Measurements from ENCODE around the gene RNF32.
"Not testable (repeated sequence)": the region's sequence is repeated elsewhere in the genome, so short reads cannot be mapped to it uniquely, and the experiment has no call there.

RNF32 gene

GRCh38 chr7:156642306-156643045, 1.9 kb downstream of the RNF32 start:
- no peak for DNase-seq (ENCODE audit: low spot score)

GRCh38 chr7:156647330-156647729, 6.8 kb downstream of the RNF32 start:
- DNase-seq (ENCODE audit: low spot score), result not testable (repeated sequence)

GRCh38 chr7:156650042-156650441, 9.5 kb downstream of the RNF32 start:
- DNase-seq (ENCODE audit: low spot score), result no peak

GRCh38 chr7:156651474-156651873, 10.9 kb downstream of the RNF32 start:
- no peak for DNase-seq (ENCODE audit: low spot score)

GRCh38 chr7:156652886-156653568, 12.5 kb downstream of the RNF32 start:
- DNase-seq (ENCODE audit: low spot score), result no peak

GRCh38 chr7:156654511-156655234, 14.1 kb downstream of the RNF32 start:
- no peak for DNase-seq (ENCODE audit: low spot score)

GRCh38 chr7:156655251-156655650, 14.7 kb downstream of the RNF32 start:
- no peak for DNase-seq (ENCODE audit: low spot score)

- DNase-seq (ENCODE audit: low spot score), result no peak
These were observed 15.4 kb downstream of the RNF32 start for GRCh38 chr7:156655983-156656382.

- DNase-seq (ENCODE audit: low spot score), result no peak
These were observed 16.0 kb downstream of the RNF32 start for GRCh38 chr7:156656598-156656997.

GRCh38 chr7:156657681-156658080, 17.1 kb downstream of the RNF32 start:
- DNase-seq (ENCODE audit: low spot score), result no peak

- DNase-seq (ENCODE audit: low spot score), result no peak
These were observed 18.6 kb downstream of the RNF32 start for GRCh38 chr7:156659203-156659602.

- no peak for DNase-seq (ENCODE audit: low spot score)
These were observed 19.4 kb downstream of the RNF32 start for GRCh38 chr7:156659961-156660360.

GRCh38 chr7:156661637-156662036, 21.1 kb downstream of the RNF32 start:
- DNase-seq (ENCODE audit: low spot score), result no peak

- DNase-seq (ENCODE audit: low spot score), result no peak
These were observed 21.7 kb downstream of the RNF32 start for GRCh38 chr7:156662277-156662676.

- DNase-seq (ENCODE audit: low spot score), result no peak
These were observed 24.5 kb downstream of the RNF32 start for GRCh38 chr7:156665101-156665500.

GRCh38 chr7:156666368-156667109, 26.0 kb downstream of the RNF32 start:
- no peak for DNase-seq (ENCODE audit: low spot score)

- DNase-seq (ENCODE audit: low spot score), result no peak
These were observed 26.5 kb downstream of the RNF32 start for GRCh38 chr7:156667110-156667426.

GRCh38 chr7:156668130-156668741, 27.7 kb downstream of the RNF32 start:
- DNase-seq (ENCODE audit: low spot score), result no peak

- no peak for DNase-seq (ENCODE audit: low spot score)
These were observed 28.7 kb downstream of the RNF32 start for GRCh38 chr7:156669035-156669828.

- DNase-seq (ENCODE audit: low spot score), result no peak
These were observed 32.9 kb downstream of the RNF32 start for GRCh38 chr7:156673454-156673853.

GRCh38 chr7:156673902-156674301, 33.3 kb downstream of the RNF32 start:
- DNase-seq (ENCODE audit: low spot score), result no peak
